Cardiac muscle cell (in vitro differentiated cells and primary cell): ENCODE measurements around the gene BIRC7. TPM values are rescaled to one million over a fixed set of nuclear protein-coding genes. Genes with fewer than 3 reads are reported as not detected.

Source experiments
- DNase-seq, 2 donors: peaks; one replicate each; pipeline versions ENCODE4 v3.0.0 to v3.0.0-alpha.2; 2010 to 2017; ENCODE audit warnings: low read depth in 1 of 2, low spot score in 1 of 2
- H3K27ac ChIP-seq: fragments of 200-600 bp; sonication (generic); 2 replicates; pipeline ENCODE4 v1.5.1; 2016
- H3K27me3 ChIP-seq: fragments of 200-600 bp; sonication (generic); 2 replicates; pipeline ENCODE4 v1.6.0; 2016; ENCODE audit warnings: control low read depth
- H3K36me3 ChIP-seq: fragments of 200-600 bp; sonication (generic); 2 replicates; pipeline ENCODE4 v1.5.1; 2016; ENCODE audit warnings: control low read depth
- H3K4me1 ChIP-seq: fragments of 200-600 bp; sonication (generic); 2 replicates; pipeline ENCODE4 v1.8.1; 2017; ENCODE audit warnings: low read depth, mild to moderate bottlenecking, mixed run types
- H3K4me3 ChIP-seq: fragments of 200-600 bp; sonication (generic); 2 replicates; pipeline ENCODE4 v1.5.1; 2016; ENCODE audit warnings: mild to moderate bottlenecking
- H3K9me3 ChIP-seq: fragments of 200-600 bp; sonication (generic); 2 replicates; pipeline ENCODE4 v1.5.1; 2017; ENCODE audit warnings: low read depth, mild to moderate bottlenecking, control low read depth
- polyA plus RNA-seq: library from polyadenylated mRNA; unstranded; fragments of >200 nt; fragmentation: Nextera tagmentation; extraction: Ambion mirVana; gene quantifications from 2 replicates; pipeline ENCODE4 v1.2.1, GENCODE V29; 2016
- total RNA-seq: library from RNA; depleted of rRNA; stranded (reverse); fragments of >200 nt; gene quantifications from 2 replicates; pipeline ENCODE4 v1.2.3, GENCODE V29; 2016
- TF ChIP-seq, protein P1 (sequence below): IDR thresholded peaks from 2 replicates; pipeline ENCODE4 v1.5.1; 2012; ENCODE audit warnings: low read depth, mild to moderate bottlenecking, low read length

BIRC7 gene
- total and polyA plus RNA-seq, 2 experiments from 2014 or later: 0.54 TPM; not detected in 1

DNA sequence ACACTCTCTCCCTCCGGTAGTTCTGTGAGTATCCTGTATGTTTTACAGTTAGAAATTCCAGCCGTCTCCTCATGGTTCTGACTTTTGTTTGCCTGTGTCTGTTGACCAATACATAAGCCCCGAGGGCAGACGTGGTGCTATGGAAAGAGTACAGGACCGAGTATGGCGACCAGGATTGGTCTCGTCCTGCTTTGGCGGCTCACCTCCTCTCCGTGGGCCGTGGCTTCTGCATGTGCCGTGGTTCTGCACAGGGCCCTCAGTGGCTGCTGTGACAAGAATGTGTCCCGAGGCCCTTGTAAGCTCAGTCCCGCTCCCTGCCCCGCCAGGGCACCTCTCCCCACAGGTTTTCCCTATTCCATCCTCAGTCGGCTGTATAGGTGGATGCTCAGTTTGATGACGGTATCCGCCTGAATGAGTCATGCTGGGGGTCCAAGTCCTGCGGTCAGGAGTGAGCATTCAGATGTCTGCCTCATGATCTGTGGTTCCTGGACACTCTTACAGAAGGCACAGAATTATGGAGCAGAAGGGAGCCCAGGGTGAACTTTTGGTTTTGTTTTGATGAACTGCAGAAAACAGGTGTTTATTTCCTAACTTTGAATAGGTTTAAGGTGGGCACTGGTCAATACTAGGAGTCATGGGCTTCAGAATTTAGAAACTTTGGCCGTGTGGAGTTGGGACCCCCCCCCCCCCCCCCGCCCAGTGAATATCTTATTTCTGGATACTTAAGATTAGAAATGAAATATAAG lies 38.1 kb downstream of the BIRC7 start:
- peak in 1 of 2 donors; percentile 70 for DNase-seq
- no peaks in the 10 kb centered on the region for H3K27me3 ChIP-seq
- peak overlapping the region; percentile 87 for H3K4me3 ChIP-seq
- peaks cover 9% of the 10 kb centered on the region for H3K36me3 ChIP-seq
- H3K9me3 ChIP-seq: no peaks in the 10 kb centered on the region
- TF ChIP-seq, protein P1, sequence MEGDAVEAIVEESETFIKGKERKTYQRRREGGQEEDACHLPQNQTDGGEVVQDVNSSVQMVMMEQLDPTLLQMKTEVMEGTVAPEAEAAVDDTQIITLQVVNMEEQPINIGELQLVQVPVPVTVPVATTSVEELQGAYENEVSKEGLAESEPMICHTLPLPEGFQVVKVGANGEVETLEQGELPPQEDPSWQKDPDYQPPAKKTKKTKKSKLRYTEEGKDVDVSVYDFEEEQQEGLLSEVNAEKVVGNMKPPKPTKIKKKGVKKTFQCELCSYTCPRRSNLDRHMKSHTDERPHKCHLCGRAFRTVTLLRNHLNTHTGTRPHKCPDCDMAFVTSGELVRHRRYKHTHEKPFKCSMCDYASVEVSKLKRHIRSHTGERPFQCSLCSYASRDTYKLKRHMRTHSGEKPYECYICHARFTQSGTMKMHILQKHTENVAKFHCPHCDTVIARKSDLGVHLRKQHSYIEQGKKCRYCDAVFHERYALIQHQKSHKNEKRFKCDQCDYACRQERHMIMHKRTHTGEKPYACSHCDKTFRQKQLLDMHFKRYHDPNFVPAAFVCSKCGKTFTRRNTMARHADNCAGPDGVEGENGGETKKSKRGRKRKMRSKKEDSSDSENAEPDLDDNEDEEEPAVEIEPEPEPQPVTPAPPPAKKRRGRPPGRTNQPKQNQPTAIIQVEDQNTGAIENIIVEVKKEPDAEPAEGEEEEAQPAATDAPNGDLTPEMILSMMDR: no peak
- H3K27ac ChIP-seq: no peak overlapping the region
- H3K4me1 ChIP-seq: peaks cover 7% of the 10 kb centered on the region

DNA sequence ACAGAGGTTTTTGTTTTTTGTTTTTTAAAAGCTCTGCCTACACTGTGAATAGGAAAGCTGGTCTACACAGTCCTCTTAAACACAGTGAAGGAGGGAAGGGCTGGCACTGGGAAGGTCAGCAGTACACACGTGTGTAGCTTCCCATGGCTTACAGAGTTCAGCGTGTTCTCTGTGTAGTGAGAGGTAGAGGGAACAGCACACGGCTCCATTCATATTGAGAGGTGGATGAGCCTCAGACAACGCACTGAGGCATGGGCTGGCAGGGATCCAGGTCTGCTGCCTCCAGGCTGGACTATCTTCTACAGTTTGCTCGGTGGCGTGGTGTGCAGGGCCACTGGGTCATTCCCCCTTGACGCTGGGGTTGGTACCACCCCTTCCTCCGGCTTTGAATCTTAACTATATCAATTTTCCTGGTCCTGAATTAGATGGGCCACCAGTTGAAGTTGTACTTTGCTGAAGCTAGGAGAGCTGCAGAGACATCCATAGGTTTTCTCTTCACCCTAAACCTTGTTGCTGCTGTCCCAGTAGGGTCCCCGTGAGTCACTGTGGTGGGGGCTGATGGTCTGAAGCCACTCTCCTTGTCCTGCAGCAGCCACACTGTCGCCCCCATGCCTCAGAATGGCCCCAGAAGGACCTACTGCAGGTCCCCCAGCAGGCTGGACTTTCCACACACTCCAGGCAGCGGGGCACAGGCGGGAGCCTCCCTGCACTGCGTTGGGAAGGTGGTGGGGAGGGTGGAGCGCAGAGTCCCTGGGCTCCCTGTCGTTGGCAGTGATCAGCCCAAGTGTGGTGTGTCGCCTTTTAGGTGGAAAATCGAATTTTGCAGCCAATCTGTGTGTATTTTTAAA lies 38.9 kb downstream of the BIRC7 start:
- Histone ChIP-seq H3K36me3 (peaks cover 16% of the 10 kb centered on the region), H3K4me3 (no peak overlapping the region), H3K9me3 (no peaks in the 10 kb centered on the region), H3K27me3 (no peaks in the 10 kb centered on the region), H3K27ac (no peak overlapping the region), H3K4me1 (peaks cover 7% of the 10 kb centered on the region)
- TF ChIP-seq, protein P1: no peak
- no peak for DNase-seq

DNA sequence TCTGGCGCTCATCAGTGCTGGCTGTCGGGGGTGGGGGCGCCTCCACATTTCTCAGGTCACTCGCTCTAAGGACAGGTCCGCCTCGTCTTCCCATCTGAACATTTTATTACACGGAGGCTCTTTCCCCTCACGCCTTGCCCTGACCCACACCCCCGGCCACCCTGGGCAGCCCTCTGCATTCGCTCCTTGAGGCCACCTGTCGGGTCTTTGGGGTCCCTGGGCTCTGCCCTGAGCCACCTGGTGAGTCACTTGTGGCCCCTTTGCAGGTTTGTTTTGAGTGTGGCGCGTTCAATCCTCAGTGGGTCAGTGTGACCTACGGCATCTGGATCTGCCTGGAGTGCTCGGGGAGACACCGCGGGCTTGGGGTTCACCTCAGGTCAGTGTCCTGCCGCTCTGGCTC lies 40.1 kb downstream of the BIRC7 start:
- TF ChIP-seq, protein P1: no peak
- Histone ChIP-seq H3K4me3 (no peak overlapping the region), H3K27ac (no peak overlapping the region), H3K9me3 (no peaks in the 10 kb centered on the region), H3K27me3 (no peaks in the 10 kb centered on the region), H3K36me3 (peaks cover 20% of the 10 kb centered on the region), H3K4me1 (peaks cover 7% of the 10 kb centered on the region)
- no peak for DNase-seq

DNA sequence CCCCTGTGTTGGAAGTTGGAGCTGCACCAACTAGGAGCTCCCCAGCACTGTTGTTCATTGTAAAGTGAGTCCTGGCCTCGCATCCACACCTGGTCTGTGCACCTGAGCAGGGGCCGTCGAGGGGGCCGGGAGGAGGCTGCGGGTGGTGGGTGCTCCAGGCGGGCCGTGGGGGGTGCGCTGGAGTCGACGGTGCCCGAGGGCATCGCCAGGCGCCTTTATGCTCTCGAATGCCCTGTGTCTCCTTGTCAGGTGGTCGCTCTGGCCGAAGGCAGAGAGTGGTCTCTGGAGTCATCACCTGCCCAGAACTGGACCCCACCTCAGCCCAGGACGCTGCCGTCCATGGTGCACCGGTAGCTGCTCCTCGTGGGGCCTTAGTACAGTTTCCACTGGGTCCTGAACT lies 41.3 kb downstream of the BIRC7 start:
- TF ChIP-seq, protein P1: no peak
- Histone ChIP-seq H3K4me3 (no peak overlapping the region), H3K36me3 (peaks cover 20% of the 10 kb centered on the region), H3K27ac (no peak overlapping the region), H3K27me3 (no peaks in the 10 kb centered on the region), H3K9me3 (no peaks in the 10 kb centered on the region), H3K4me1 (peaks cover 7% of the 10 kb centered on the region)
- no peak for DNase-seq

DNA sequence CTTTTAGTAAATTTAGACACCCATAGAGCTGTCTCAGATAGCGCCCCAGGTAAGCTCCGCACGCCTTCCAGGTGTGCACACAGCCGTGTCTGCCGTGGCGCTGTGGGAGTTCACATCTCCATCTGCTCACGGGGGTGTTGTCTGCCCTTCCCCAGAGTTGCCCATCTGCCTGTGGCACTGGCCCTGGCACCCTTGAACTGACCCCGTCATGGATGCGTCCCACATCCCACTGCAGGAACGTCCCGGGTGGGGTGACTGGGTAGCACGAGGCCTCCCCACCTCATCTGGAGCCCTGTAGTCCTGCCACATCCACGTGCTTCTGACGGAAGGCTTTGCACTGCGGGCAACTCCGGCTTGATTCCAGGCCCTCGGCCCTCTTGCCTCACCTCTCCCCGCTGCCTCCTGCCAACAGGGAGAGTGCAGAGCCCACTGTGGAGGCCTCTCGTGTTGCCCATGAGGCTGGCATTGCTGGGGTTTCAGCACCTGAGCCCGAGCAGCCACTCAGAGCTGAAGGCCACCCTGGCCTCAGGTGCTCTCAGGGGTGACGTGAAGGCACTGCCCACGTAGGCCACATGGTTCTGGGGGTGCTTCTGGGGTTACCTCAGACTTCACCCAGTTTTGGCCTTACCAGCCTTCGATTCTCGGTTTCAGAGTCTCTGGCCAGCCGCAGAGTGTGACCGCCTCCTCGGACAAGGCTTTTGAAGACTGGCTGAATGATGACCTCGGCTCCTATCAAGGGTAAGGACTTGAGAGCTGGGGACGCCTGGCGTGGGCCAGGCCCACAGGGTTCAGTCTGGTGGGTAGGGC lies 42.0 kb downstream of the BIRC7 start:
- Histone ChIP-seq H3K4me1 (peaks cover 7% of the 10 kb centered on the region), H3K27ac (no peak overlapping the region), H3K4me3 (no peak overlapping the region), H3K27me3 (no peaks in the 10 kb centered on the region), H3K36me3 (peaks cover 20% of the 10 kb centered on the region), H3K9me3 (no peaks in the 10 kb centered on the region)
- TF ChIP-seq, protein P1: no peak
- DNase-seq: no peak
